Measurements from ENCODE around the gene SLCO2A1.

SLCO2A1 gene

DNA sequence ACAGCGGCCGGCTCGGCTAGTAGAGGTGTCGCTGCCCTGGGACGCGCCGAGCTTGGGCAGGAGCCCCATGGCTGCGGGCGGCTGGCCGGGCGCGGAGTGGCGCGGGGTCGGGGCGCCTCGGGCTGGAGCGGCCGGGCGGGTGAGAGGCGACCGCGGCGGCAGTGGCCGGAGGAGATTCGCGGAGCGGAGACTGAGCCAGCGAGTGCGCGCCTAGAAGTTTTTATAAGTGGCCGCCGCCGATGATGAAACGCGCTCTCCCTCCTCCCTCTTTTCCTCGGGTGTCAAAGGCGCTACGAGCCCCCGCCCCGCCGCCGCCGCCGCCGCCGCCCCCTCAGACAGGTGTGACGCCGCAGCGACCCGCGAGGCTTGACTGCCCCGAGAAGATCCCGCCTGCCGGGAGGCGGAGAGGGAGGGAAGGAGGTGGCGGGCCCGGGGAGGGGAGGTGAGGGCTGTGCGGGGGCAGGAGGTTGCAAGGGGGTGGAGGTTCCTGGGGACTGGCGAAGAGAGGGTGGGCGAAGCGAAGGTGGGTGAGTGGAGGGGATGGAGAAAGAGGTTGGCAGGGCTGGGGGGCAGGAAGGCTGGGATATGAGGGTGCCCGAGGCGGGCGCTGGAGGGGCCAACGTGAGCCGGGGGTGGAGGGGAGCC, at the start of gene SLCO2A1:
TSS of gene SLCO2A1 (minus strand) at position 192 of the 645 bp plus-strand sequence. CDS start at position 69, 123 bp downstream.
- ATAC-seq (ENCODE audit: low read depth) = peak; percentile 57
- DNase-seq (ENCODE audit: low spot score) = no peak
- Histone ChIP-seq H3K4me3 (ENCODE audit: severe bottlenecking) (peak within 1 kb of the TSS; percentile 70), H3K9me3 (ENCODE audit: severe bottlenecking) (no peaks in the 10 kb centered on the region), H3K27ac (ENCODE audit: poor library complexity, severe bottlenecking) (peak within 1 kb of the TSS; percentile 32), H3K27me3 (ENCODE audit: insufficient read depth, poor library complexity, severe bottlenecking) (no peaks in the 10 kb centered on the region), H3K36me3 (ENCODE audit: low read depth) (no peaks in the 10 kb centered on the region), H3K4me1 (ENCODE audit: insufficient read depth, poor library complexity, severe bottlenecking) (no peaks in the 10 kb centered on the region)
- TF ChIP-seq, protein P1, sequence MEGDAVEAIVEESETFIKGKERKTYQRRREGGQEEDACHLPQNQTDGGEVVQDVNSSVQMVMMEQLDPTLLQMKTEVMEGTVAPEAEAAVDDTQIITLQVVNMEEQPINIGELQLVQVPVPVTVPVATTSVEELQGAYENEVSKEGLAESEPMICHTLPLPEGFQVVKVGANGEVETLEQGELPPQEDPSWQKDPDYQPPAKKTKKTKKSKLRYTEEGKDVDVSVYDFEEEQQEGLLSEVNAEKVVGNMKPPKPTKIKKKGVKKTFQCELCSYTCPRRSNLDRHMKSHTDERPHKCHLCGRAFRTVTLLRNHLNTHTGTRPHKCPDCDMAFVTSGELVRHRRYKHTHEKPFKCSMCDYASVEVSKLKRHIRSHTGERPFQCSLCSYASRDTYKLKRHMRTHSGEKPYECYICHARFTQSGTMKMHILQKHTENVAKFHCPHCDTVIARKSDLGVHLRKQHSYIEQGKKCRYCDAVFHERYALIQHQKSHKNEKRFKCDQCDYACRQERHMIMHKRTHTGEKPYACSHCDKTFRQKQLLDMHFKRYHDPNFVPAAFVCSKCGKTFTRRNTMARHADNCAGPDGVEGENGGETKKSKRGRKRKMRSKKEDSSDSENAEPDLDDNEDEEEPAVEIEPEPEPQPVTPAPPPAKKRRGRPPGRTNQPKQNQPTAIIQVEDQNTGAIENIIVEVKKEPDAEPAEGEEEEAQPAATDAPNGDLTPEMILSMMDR (IDR thresholded peaks at IDR 0.05; ENCODE audit: poor library complexity, severe bottlenecking) = no peak

DNA sequence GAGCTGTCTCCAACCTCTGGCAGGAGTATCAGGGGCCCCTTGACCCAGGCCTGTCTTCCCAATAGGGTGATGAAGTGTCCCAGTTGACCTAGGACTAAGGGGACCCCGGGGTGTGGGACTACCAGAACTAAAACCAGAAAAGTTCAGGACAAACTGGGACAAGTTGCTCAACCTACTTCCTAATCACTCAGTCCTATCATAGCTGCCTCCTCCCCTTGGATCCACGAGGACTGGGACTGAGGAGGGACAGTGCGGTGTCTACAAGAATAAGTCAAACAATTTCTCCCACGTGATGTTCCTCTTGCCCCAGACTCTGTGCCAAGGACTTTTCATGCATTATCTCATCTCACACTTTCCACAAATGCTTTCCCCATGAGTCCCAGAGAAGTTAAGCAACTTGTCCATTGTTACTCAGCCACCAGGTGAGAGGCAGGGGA, 49.4 kb upstream of the SLCO2A1 start:
- Histone ChIP-seq H3K27ac (ENCODE audit: poor library complexity, severe bottlenecking) (no peak overlapping the region), H3K4me3 (ENCODE audit: severe bottlenecking) (no peak overlapping the region), H3K27me3 (ENCODE audit: insufficient read depth, poor library complexity, severe bottlenecking) (no peaks in the 10 kb centered on the region), H3K9me3 (ENCODE audit: severe bottlenecking) (no peaks in the 10 kb centered on the region), H3K4me1 (ENCODE audit: insufficient read depth, poor library complexity, severe bottlenecking) (no peaks in the 10 kb centered on the region), H3K36me3 (ENCODE audit: low read depth) (no peaks in the 10 kb centered on the region)
- ATAC-seq (ENCODE audit: low read depth) (0 out of 3 replicates have a peak, but pooled peaks have one; percentile 19), DNase-seq (ENCODE audit: low spot score) (no peak)
- TF ChIP-seq, protein P1 (IDR thresholded peaks at IDR 0.05; ENCODE audit: poor library complexity, severe bottlenecking) = no peak

DNA sequence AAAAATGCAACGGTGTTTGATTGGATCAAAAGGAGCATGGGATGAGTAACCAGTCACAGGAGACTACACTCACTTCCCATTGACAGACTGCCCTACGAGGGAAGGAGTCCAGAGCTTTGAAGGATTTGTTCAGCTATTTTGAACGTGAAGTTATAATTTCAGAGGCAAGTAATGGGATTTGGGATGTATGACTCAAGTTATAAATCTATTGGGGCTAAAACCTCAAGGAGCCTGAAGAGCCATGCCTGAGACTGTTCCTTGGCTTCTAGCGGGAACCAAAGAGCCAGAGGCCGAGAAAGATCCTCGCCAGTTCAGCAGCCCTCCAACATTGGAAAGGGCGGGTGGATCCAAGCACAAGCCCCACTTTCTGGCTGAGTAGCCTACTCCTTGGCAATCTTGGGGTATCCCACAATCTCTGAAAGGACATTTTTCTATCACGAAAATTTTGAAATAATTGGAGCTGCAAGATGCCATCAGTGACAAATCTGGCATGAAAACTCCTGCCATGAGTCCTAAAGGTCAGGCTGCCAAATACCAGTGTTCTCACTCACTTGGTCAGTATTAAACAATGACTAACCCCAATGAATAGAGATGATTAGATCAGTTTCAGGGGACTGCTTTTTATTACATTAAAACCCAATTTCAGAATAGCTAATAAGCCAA, 48.6 kb upstream of the SLCO2A1 start:
- DNase-seq (ENCODE audit: low spot score) (no peak), ATAC-seq (ENCODE audit: low read depth) (no peak)
- Histone ChIP-seq H3K27ac (ENCODE audit: poor library complexity, severe bottlenecking) (no peak overlapping the region), H3K4me3 (ENCODE audit: severe bottlenecking) (no peak overlapping the region), H3K4me1 (ENCODE audit: insufficient read depth, poor library complexity, severe bottlenecking) (no peaks in the 10 kb centered on the region), H3K27me3 (ENCODE audit: insufficient read depth, poor library complexity, severe bottlenecking) (no peaks in the 10 kb centered on the region), H3K9me3 (ENCODE audit: severe bottlenecking) (no peaks in the 10 kb centered on the region), H3K36me3 (ENCODE audit: low read depth) (no peaks in the 10 kb centered on the region)
- TF ChIP-seq, protein P1 (IDR thresholded peaks at IDR 0.05; ENCODE audit: poor library complexity, severe bottlenecking) = no peak

DNA sequence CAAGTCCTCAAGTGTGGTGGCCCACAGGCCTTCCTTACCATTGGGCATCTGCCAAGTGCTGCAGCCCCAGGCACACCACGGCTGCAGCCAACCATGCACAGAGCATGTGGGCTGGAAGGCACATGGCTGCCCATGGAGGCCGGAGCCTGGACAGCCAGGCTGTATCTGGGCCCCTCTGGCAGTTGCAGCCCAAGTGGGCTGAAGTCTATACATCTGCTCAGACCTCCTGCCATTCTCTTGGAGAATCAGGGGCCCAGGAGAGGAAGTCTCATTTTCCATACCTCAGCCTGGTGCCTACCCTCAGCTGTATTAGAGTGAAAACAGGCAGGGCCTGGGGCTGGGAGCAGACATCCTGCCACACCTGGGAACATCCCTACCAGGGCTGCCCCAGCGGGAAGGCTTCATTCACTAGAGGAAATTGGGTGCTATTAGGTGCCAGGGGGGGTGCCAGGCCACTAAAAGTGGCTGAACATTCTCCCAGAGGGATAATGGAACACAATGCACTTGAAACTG, 48.0 kb upstream of the SLCO2A1 start:
- no peak for ATAC-seq (ENCODE audit: low read depth)
- no peaks in the 10 kb centered on the region for H3K27me3 ChIP-seq (ENCODE audit: insufficient read depth, poor library complexity, severe bottlenecking)
- no peak overlapping the region for H3K27ac ChIP-seq (ENCODE audit: poor library complexity, severe bottlenecking)
- H3K4me1 ChIP-seq (ENCODE audit: insufficient read depth, poor library complexity, severe bottlenecking) = no peaks in the 10 kb centered on the region
- H3K36me3 ChIP-seq (ENCODE audit: low read depth) = no peaks in the 10 kb centered on the region
- peak; percentile 16 for DNase-seq (ENCODE audit: low spot score)
- TF ChIP-seq, protein P1 (IDR thresholded peaks at IDR 0.05; ENCODE audit: poor library complexity, severe bottlenecking) = no peak
- no peaks in the 10 kb centered on the region for H3K9me3 ChIP-seq (ENCODE audit: severe bottlenecking)
- no peak overlapping the region for H3K4me3 ChIP-seq (ENCODE audit: severe bottlenecking)

Data from RWPE2 (cell line).